ENCODE data around the gene THAP4. TPM values are rescaled to one million over a fixed set of nuclear protein-coding genes. Genes with fewer than 3 reads are reported as not detected.

The THAP4 gene
- total RNA-seq, 2 donors from 2014 or later: 27.2 to 31.1 TPM

GRCh38 chr2:241608881-241609280 is 28.1 kb downstream of the THAP4 start:
- no peak overlapping the region for H3K27ac ChIP-seq
- TF ChIP-seq CTCF (IDR thresholded peaks at IDR 0.05): no peak
- H3K9me3 ChIP-seq: no peaks in the 10 kb centered on the region
- peaks cover 9% of the 10 kb centered on the region for H3K36me3 ChIP-seq
- peaks cover 0 to 16% of the 10 kb centered on the region in 2 donors for H3K4me1 ChIP-seq (ENCODE audit: control insufficient read depth in 1 of 2, low read depth in 2 of 2)
- ATAC-seq (ENCODE audit: insufficient number of reproducible peaks, low FRiP score, low read depth) (no peak), DNase-seq (ENCODE audit: low spot score) (no peak)
- no peaks in the 10 kb centered on the region for H3K27me3 ChIP-seq (replicated peaks; ENCODE audit: insufficient read depth)
- no peak overlapping the region for H3K4me3 ChIP-seq

GRCh38 chr2:241607162-241607885 is 29.6 kb downstream of the THAP4 start:
- peaks cover 0 to 16% of the 10 kb centered on the region in 2 donors for H3K4me1 ChIP-seq (ENCODE audit: control insufficient read depth in 1 of 2, low read depth in 2 of 2)
- no peaks in the 10 kb centered on the region for H3K27me3 ChIP-seq (replicated peaks; ENCODE audit: insufficient read depth)
- no peak overlapping the region for H3K4me3 ChIP-seq
- TF ChIP-seq CTCF (IDR thresholded peaks at IDR 0.05): no peak
- H3K27ac ChIP-seq: no peak overlapping the region
- DNase-seq (ENCODE audit: low spot score): no peak
- ATAC-seq (ENCODE audit: insufficient number of reproducible peaks, low FRiP score, low read depth): no peak
- H3K9me3 ChIP-seq: no peaks in the 10 kb centered on the region
- peaks cover 12% of the 10 kb centered on the region for H3K36me3 ChIP-seq

GRCh38 chr2:241606186-241606585 is 30.8 kb downstream of the THAP4 start:
- Histone ChIP-seq H3K36me3 (peaks cover 22% of the 10 kb centered on the region), H3K27ac (no peak overlapping the region), H3K4me1 (ENCODE audit: control insufficient read depth in 1 of 2, low read depth in 2 of 2) (peaks cover 0 to 16% of the 10 kb centered on the region in 2 donors), H3K9me3 (no peaks in the 10 kb centered on the region), H3K4me3 (no peak overlapping the region), H3K27me3 (replicated peaks; ENCODE audit: insufficient read depth) (no peaks in the 10 kb centered on the region)
- DNase-seq (ENCODE audit: low spot score): no peak
- ATAC-seq (ENCODE audit: insufficient number of reproducible peaks, low FRiP score, low read depth): no peak
- TF ChIP-seq CTCF (IDR thresholded peaks at IDR 0.05): no peak

GRCh38 chr2:241603686-241604085 is 33.3 kb downstream of the THAP4 start:
- no peak for TF ChIP-seq CTCF (IDR thresholded peaks at IDR 0.05)
- peaks cover 27% of the 10 kb centered on the region for H3K36me3 ChIP-seq
- no peaks in the 10 kb centered on the region for H3K27me3 ChIP-seq (replicated peaks; ENCODE audit: insufficient read depth)
- ATAC-seq (ENCODE audit: insufficient number of reproducible peaks, low FRiP score, low read depth) (no peak), DNase-seq (ENCODE audit: low spot score) (no peak)
- no peaks in the 10 kb centered on the region for H3K9me3 ChIP-seq
- no peak overlapping the region for H3K4me3 ChIP-seq
- H3K27ac ChIP-seq: no peak overlapping the region
- no peaks in the 10 kb centered on the region for H3K4me1 ChIP-seq (ENCODE audit: control insufficient read depth in 1 of 2, low read depth in 2 of 2)

GRCh38 chr2:241602720-241603119 is 34.2 kb downstream of the THAP4 start:
- TF ChIP-seq CTCF (IDR thresholded peaks at IDR 0.05): no peak
- H3K4me1 ChIP-seq (ENCODE audit: control insufficient read depth in 1 of 2, low read depth in 2 of 2): no peaks in the 10 kb centered on the region
- no peak for ATAC-seq (ENCODE audit: insufficient number of reproducible peaks, low FRiP score, low read depth)
- no peak for DNase-seq (ENCODE audit: low spot score)
- H3K9me3 ChIP-seq: no peaks in the 10 kb centered on the region
- H3K4me3 ChIP-seq: no peak overlapping the region
- peaks cover 27% of the 10 kb centered on the region for H3K36me3 ChIP-seq
- H3K27ac ChIP-seq: no peak overlapping the region
- H3K27me3 ChIP-seq (replicated peaks; ENCODE audit: insufficient read depth): no peaks in the 10 kb centered on the region

All from thoracic aorta (tissue), 2 donors.